ENCODE results near the gene VCL.

DNA sequence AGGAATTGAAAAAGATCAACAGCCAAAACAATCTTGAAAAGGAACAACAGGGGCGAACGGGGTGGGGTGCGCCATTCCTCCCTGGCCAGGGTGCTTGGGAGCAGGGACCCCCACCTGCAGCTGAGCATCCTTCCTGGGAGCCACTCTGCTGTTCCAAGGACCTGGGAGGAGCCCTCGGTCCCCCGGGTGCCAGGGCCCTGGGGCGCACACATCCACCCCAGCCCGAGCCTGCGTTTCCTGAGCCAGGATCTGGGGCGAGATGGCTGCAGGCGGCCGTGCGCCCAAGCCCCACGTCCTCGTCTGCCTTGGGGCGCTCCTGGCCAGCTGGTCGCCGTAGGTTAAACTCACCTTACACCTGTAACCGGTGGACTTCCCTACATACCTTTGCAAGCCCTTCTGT lies 142.1 kb downstream of the VCL start:
- TF ChIP-seq CTCF (conservative IDR thresholded peaks at IDR 0.05 in 1 of 2, IDR thresholded peaks at IDR 0.05 in 1 of 2; ENCODE audit: extremely low read depth in 1 of 2, insufficient read depth in 1 of 2, low read depth in 1 of 2, low read length in 2 of 2) (no peak), EZH2 (IDR thresholded peaks at IDR 0.05; ENCODE audit: borderline replicate concordance, low read length) (no peak)
